GM20431 (cell line): ENCODE measurements around the gene MYT1.

ENCODE experiments used
- in situ Hi-C: fragments of 300-500 bp; cut with MseI, MboI; formaldehyde crosslinking; loops from one replicate; pipeline ENCODE4 v1.15.0; 2020; ENCODE audit warnings: low sequenced_read_pairs; ENCODE audit not compliant: unreplicated experiment

The MYT1 gene

GRCh38 chr20:64139199-64140060 lies 24.8 kb upstream of the MYT1 start:
- in situ Hi-C loops, result no loop called here

- in situ Hi-C loops, result no loop called here
These were observed 24.0 kb upstream of the MYT1 start for GRCh38 chr20:64140061-64140931.

- in situ Hi-C loops, result no loop called here
These were observed 23.3 kb upstream of the MYT1 start for GRCh38 chr20:64140956-64141355.

GRCh38 chr20:64142590-64142989 lies 21.7 kb upstream of the MYT1 start:
- in situ Hi-C loops, result no loop called here

GRCh38 chr20:64143018-64143801 lies 21.0 kb upstream of the MYT1 start:
- in situ Hi-C loops, result no loop called here

- in situ Hi-C loops, result no loop called here
These were observed 19.9 kb upstream of the MYT1 start for GRCh38 chr20:64144144-64144912.

GRCh38 chr20:64145458-64146300 lies 18.6 kb upstream of the MYT1 start:
- in situ Hi-C loops, result no loop called here

GRCh38 chr20:64146301-64146935 lies 17.8 kb upstream of the MYT1 start:
- in situ Hi-C loops, result no loop called here

- in situ Hi-C loops, result no loop called here
These were observed 17.2 kb upstream of the MYT1 start for GRCh38 chr20:64146936-64147477.

GRCh38 chr20:64148581-64148980 lies 15.7 kb upstream of the MYT1 start:
- in situ Hi-C loops, result no loop called here

GRCh38 chr20:64149141-64149540 lies 15.1 kb upstream of the MYT1 start:
- in situ Hi-C loops, result no loop called here

GRCh38 chr20:64149809-64150560 lies 14.3 kb upstream of the MYT1 start:
- in situ Hi-C loops, result no loop called here

- in situ Hi-C loops, result no loop called here
These were observed 13.3 kb upstream of the MYT1 start for GRCh38 chr20:64150756-64151632.

GRCh38 chr20:64151633-64152530 lies 12.4 kb upstream of the MYT1 start:
- in situ Hi-C loops, result no loop called here

GRCh38 chr20:64152906-64153305 lies 11.3 kb upstream of the MYT1 start:
- in situ Hi-C loops, result no loop called here
